EL (cell line): Measurements from ENCODE around the gene LACC1.

Source experiments
- DNase-seq: peaks from one replicate; pipeline ENCODE4 v3.0.0-alpha.2; 2016

LACC1 gene

DNA sequence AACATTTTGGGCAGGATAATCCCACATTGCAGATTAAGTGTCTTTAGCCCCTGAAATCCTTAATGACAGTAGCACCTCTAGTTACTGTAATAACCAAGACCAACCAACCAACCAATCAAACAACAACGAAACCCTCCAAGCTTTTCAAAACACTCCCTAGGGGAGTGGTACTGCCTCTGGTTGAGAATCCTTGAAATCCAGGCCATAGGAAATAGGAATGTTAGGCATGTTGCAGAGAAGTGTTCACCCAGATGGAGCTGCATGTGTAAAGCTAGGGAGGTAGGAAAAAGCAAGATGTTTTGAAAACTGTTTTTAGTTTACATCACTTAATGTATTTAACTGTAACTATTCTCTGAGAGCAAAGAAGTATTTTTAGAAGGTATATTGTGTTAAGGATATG, 4.5 kb downstream of the LACC1 start:
- DNase-seq, result no peak

DNA sequence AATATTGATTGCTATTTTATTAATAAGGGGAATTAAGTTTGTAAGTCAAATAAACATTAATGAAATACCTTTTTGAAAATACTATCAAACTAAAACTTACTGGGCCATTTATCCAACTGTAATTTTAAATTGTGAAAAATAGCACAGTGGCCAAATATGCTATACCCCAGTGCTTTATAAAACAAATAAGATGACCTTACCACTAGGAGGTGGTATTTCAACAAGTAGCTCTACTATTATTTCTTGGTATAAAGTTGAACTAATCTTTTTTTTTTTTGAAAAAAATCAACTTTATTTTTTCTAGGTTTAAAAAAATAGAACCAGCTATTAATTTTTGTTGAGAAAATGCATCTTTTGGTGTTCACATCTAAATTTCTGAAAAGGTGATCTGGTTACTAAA, 14.7 kb downstream of the LACC1 start:
- no peak for DNase-seq

DNA sequence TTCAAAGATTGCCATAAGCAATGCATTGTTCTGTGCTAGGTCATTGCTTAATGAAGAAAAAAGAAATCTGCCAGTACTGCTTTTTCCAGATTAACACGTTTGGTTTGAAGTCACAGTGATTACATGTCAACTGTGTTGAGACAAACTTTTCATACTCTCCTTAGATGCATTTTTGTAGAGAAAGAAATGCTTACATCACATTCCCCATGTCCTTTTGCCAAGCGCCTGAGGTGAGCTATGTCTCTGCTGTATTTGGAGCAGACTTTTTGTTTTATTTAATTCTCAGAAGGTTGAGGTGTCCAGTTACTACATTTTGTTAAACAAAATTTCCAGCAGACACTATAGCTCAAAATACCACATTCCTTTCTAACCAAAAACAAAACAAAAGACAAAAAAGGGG, 16.2 kb downstream of the LACC1 start:
- no peak for DNase-seq

DNA sequence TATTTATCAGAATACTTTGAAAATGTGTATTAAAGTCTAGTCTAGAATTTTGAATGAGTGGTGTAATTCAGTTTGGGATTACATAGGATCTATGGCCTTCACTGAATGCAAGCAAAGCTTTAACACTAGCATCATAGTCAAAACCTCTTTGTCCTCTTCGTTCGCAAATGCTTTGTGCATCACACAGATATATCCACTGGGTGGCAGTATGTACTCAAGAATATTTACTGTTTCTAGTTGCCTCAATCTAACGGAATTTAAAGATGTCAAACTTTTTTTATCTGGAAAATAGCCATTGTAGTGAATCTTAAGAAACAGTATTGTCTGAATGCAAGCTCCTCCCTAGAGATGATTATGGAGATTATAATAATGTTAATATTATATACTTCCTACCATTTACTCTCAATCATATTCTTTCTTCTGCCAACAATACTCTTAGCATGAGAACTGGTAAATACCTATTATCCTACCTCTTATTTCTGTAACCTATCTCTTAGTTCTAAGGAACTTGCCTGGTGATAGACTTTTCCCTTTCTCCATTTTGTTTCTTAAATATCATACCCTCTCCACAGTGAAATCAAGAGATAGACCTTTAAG, 25.8 kb downstream of the LACC1 start:
- DNase-seq, result peak; percentile 63

DNA sequence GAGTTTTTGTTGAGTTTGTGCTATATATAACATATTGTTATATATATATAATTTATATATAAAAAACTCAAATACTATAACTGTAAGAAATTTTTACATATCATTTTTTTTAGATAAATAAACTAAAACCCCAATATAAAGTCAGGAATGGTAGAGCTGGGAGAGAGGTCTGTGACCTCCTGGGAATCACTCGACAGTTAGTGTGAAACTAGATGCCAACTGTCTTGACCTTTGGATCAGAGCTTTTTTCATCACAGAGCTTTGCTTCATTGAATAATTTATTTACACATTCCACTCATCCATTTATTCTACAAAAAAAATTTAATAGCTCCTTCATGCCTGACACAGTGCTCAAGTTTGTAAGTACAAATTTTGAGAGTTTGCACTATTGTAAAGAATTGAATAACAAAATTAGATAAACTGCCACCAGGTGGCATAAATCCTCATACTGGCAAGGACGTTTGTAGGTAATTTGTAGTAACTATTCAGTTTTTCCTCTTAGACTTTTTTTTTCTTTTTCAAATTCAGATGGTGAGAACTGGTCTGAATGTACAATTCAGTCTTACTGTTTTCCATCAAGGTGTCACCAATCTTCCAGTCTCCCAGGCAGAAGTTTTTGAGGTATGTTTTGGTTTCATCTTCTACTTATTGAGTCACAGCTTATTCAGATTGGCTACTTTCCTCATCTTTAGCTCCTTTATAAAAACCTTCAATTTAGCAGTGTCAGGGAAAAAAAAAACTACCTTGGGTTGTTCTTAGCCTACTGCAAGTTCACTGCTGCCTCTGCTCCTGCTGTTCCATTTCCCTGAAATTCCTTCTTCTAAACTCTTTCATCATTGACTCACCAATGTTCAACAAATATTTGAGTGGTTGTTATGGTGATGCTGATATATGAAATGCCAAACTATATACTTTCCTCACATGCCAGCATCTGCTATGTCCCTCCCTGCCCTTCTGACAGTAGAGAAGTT, 28.7 kb downstream of the LACC1 start:
- peak; percentile 61 for DNase-seq

DNA sequence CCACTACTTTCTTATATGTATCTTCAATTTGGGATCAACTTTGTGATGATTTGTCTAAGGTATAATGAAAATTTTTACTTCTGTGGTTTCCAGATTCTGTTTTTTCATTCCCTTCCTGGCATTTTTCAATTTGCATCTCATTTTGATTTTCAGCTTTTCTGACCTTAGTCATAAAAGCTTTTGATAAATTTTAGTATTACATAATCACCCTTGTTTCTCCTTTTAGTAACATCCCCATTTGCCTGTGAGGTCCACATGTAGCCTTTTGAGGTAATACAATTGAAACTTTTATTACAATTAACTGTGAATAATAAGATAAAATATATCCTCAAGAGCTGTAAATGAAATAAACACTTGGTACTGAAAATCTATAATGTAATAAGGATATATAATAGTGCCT, 31.2 kb downstream of the LACC1 start:
- DNase-seq, result no peak

DNA sequence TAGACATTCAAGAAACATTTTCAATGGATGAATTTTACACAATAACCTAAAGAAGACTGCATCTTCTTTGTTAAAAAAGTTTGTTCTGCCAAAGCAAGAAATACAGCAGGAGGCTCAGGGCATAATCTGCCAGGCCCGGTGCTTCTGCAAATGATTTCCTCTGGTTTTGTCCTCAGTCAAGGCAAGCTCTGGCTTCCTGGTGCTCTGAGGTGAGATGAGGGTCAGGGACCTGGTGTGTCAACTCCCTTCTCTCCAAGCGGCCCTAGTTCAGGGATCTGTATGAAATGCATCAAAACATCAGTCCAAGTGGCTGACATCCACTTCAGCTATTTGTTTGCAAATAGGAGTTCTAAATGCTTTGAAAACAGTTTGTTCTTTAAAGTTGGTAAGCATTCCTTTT, 31.6 kb downstream of the LACC1 start:
- no peak for DNase-seq

DNA sequence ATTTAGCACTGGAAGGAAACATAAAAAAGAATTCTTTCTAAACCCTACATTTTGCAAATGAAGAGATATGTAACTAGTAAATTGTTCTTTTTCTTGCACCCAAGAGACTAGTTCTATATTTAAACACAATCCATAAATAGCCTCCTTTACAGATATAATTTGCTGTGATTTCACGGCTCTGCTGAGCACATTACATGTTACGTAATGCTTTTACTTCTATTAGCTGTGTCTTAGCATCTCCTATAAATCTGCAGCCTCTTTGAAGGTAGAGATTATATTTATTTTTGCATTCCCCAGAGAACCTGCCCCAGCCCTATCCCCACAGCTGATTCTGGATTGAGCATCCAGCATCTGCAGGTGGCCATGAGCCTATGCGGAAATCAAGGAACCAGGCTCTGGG, 32.2 kb downstream of the LACC1 start:
- DNase-seq, result no peak

DNA sequence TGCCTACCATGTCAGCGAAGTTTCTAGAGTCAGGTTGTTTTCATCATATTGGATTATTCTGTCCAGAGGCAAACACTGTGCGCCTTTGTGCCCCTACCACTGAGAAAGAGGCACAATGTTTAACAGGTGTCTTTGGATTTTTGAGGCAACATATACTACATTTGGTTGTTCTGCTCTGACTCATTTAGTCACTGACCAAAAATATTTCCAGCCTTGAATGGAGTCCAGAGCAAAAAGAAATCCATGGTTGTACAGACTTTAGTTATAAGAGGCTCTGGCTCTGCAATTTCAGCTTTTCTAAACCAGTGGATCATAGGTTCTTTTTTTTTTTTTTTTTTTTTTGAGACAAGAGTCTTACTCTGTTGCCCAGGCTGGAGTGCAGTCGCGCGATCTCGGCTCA, 35.7 kb downstream of the LACC1 start:
- no peak for DNase-seq

DNA sequence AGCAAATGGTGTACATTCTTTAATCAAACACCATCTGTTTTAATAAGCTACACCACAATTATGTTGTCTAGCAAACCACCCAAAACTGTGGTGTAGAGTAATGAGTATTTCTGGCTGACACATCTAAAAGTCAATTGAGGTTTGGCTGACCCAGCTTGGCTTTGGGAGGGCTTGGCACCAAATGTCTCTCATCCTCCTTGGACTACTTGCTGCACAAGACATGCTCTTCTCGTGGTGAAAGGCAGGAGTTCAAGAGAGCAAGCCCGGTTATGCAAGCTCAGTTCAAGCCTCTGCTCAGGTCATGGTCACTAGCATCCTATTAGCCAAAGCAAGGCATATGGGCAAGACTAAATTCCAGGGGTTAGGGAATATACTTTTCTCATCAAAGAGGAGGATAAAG, 37.1 kb downstream of the LACC1 start:
- no peak for DNase-seq

DNA sequence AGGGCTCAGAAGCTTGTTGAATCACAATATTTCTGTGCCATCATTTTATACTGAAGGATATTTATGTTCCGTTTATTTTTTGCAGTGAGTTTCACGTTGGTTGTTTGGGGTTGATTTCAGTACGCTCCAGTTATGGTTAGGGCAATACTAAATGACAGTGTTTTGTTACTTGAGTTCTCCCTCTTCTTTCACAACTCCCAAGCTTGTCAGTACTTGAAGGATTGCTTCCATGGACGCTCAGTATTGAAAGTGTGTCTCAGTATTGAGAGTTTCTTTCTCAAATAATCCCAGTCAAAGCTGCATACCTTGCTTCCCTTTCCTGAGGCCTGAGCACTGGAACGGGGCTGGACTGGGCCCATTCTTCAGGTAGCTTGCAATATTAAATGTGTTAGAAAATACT, 38.9 kb downstream of the LACC1 start:
- no peak for DNase-seq

DNA sequence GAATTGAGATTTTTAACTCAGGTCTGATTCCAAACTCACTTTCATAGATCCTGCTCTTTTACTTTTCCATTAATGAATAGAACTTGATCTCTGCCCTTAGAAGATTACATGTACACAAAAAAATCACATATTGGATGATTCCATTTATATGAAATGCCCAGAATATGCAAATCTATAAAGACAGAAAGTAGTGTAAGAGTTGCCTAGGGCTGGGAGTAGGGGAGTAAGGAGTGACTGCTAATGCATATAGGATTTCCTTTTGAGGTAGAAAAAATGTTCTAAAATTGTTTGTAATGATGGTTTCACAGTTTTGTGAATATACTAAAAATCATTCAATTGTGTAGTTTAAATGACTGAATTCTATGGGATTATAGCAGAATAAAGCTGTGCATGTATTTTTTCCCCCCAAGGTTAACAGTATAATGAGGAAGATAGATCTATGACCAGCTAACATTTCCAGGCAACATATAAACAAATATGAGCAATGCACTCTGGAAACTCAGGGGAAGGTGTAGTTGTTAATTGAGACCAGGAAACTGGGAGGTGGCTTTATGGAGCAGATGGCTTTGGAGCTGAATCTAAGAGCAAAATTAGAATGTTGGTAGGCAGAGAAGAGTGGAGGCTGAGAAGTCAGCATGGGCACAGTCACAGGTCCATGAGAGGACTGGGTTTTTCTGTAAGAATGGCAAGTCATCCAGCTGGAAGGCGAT, 41.4 kb downstream of the LACC1 start:
- DNase-seq, result no peak

DNA sequence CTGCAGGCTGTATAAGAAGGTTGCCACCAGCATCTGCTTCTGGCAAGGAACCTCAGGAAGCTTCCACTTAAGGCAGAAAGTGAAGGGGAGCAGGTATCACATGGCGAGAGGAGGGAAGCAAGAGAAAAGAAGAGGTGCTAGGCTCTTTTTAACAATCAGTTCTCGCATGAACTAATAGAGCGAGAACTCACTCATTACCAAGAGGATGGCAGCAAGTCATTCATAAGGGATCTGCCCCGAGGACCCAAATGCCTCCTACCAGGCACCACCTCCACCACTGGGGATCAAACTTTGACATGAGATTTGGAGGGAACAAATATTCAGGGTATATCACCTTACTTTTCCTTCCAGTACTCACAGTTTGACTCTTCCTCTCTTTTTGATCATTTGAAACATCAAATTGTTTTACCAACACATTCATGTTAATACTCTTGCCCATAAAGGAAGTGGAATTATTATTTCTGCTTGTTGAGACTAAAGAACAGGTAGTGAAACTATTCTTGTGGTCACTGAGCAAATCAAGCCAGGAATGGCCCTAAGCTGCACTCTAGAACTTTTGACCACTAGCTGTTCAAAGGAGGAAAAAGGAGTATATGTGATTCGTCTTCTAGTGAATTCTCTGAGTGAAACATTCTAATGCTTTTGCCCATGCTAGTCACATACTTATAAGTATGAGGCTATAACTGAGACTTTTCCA, 45.0 kb downstream of the LACC1 start:
- no peak for DNase-seq

DNA sequence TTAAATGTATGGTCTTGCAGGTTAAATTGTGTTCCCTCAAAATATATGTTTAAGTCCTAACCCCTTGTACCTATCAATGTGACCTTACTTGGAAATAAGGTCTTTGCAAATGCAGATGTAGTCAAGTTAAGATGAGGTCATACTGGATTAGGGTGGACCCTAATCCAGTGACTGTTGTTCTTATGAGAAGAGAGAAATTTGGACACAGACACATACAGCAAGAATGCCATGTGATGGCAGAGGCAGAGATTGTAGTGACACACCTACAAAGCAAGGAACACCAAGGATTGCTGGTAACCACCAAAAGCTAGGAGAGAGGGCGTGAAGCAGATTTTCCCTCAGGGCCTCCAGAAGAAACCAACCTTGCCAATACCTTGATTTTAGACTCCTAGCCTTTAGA, 50.2 kb downstream of the LACC1 start:
- no peak for DNase-seq

DNA sequence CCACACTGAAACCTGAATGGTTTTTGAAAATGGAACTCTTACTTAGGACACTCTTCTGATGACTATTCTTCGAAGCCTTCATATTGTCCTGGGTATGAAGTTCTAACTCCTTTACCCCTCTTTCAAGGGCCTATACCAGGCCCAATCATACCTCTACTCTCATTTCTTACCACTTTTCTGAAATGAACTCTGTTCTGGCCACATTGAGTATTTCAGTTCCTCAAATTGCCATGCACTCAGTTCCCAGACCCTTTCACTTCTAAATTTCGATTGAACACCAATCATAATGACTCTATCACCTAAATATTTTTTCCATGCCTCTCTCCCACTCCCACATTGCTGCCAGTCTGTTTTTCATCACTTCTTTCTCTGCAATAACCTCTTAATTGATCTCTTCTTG, 53.7 kb downstream of the LACC1 start:
- no peak for DNase-seq

DNA sequence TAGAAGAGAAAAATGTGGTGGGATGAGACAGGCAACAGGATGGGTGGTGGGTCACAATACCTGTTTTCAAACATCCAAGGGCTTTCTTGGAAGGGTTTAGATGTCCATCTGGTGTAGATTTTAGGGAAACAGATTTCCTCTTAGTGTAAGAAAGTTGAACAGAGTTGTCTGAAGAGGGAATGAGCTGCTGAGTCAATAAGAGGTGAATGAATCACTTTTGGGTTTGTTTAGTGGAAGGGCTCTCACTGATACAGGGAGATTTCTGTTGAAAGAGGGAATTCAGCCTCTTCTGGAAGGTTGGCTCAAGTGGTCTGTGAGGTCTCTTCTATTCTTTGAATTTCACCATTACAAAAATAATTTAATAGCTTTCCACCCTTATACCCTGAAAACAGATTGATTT, 54.6 kb downstream of the LACC1 start:
- no peak for DNase-seq

DNA sequence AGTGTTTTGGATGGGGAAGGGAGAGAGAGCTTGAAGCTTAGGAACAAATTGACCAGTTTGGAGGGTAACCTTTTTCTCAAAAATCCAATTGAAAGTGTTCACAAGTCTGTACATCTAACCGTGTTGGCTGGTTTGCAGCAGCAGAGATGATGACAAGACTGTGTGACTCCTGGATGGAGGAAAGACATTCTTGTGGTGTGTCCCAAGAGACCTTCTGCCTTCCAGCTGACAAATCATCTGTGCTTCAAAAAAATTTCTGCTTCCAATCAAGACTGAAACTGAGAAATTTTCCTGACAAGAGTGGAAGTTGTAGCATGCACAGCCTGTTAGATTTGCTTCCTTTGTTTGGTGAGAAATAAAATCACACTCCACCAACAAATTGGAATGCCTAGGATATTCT, 56.2 kb downstream of the LACC1 start:
- DNase-seq, result no peak

DNA sequence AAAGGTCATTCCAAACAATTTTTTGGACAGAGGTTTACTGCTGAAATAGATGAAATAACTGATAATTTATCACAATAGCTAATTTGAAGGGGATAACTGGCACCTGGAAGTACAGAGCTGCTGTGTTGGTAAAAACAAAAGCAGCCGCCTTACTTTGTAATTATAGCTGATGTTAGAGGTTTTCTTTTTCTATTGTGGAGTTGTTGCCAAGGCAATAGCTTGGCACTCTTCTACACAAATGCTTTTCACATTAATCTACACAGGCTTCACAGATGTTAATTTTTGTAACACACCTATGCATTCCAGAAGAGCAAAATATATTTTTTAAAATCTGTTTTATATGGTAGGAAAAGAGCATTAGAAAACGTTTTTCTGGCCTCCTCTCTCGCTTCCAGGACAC, 56.9 kb downstream of the LACC1 start:
- DNase-seq, result no peak

DNA sequence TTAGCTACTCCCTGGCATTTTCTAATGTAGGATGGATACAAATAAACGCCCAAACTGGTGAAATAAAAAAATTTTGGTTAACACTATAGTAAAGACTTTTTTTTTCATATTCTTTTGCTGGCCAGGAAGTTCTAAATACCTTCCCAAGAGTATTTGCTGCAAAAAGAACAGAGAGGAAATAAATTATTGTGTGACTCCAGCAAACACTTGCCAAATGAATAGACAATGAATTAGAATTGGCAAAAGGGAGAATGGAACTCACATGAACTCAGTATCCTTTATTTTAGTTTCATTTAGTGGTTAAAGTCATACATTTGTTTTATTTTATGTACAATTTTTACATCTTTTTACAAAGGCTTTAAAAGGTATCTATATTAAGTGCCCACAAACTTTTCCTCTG, 58.1 kb downstream of the LACC1 start:
- DNase-seq, result no peak

DNA sequence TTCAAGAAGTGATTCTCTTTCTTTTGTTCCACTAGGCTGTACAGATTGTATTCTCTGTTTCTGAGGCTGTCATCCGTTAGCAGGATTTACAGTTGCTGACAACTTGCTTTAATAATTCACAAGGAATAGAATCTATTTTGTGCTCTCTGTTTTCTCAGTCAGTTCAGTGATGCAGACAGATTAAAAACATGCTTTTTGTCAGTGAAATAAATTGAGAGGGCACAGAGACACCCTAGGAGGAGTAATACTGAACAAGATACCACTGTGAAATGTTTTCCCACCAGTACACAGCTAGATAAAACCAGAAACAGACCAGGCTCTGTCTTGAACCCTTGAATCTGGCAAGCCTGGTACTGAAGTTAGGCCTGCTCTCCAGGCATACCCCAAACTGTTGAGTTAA, 58.7 kb downstream of the LACC1 start:
- DNase-seq, result no peak

DNA sequence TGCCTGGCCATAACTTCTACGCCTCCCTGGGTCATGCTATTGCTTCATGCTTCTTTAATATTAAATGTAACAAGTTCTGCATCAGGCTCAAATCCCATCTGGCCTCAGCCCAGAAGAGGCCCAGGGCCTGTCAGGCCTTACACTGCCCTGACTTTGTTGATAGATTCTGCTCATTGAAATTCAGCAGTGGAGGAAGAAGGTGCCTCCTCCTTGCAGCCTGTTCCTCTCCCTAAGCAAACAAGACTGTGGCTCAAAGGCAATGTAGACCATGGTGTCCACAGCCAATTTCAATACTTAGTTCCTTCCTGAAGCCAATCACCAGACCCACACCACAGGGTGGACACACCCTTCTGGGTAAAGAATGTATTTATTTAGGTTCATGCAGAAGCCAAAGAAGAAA, 59.4 kb downstream of the LACC1 start:
- no peak for DNase-seq

DNA sequence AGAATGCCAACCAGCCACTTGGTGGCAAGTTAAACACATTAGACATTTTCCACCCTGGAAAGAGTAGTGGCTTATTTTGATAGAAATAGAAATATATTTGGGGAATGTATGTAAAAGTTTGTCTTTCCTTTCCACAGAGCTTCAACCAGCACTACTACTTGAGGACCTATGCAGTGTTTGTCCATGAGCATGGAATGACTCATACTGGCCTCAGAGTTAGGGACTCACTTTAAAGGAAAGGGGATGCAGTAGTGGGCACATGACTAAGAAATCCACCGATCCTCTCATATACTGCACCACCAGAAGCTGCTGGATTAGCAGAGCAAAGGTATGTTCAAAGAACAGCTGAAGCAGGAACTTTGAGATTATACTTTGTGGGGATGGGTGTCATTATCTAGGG, 62.6 kb downstream of the LACC1 start:
- DNase-seq, result peak; percentile 9
